A549 (cell line): Measurements from ENCODE around the gene SCRN2. TPM values are rescaled to one million over a fixed set of nuclear protein-coding genes. Genes with fewer than 3 reads are reported as not detected.

Source experiments
- ATAC-seq, 2 experiments: fragments of 200-7000 bp in 1 of 2; fragments of >200 bp in 1 of 2; cut with Nextera tagmentation in 1 of 2; cut with Tn5 transposase in 1 of 2; 3 replicates each; pipeline versions ENCODE4 v1.8.0 to v1.9.1; 2018 to 2020; ENCODE audit warnings: mild to moderate bottlenecking in 1 of 2, moderate library complexity in 1 of 2
- CTCF ChIA-PET: fragments of 300-600 bp; sonication (Branson Sonifier 250); formaldehyde crosslinking; extraction: SDS; loops from one replicate; lab custom pipeline; 2021; ENCODE audit warnings: antibody characterized with exemption, inconsistent platforms; lab: Yijun Ruan, JAX
- POLR2A ChIA-PET: fragments of 350-600 bp; formaldehyde crosslinking; extraction: SDS; loops from one replicate; lab custom pipeline; 2021; ENCODE audit warnings: antibody characterized with exemption, inconsistent platforms; lab: Yijun Ruan, JAX
- DNase-seq, 2 experiments: peaks; one replicate each; pipeline versions ENCODE4 v3.0.0 to v3.0.0-alpha.2; 2011 to 2016; ENCODE audit warnings: low read depth in 1 of 2, low spot score in 1 of 2
- FAIRE-seq: peaks from 2 replicates; lab custom pipeline; 2011; peaks lifted over from hg19 to GRCh38; lab: Jason Lieb, UNC
- H3K27ac ChIP-seq, 2 experiments: fragments of >200 bp; sonication (Bioruptor Twin); formaldehyde crosslinking; 3 replicates each; pipeline ENCODE4 v1.5.1; 2016 to 2017
- H3K4me1 ChIP-seq: fragments of >200 bp; sonication (Bioruptor Twin); formaldehyde crosslinking; 3 replicates; pipeline ENCODE4 v1.6.1; 2016
- H3K4me2 ChIP-seq: fragments of >200 bp; sonication (Bioruptor Twin); formaldehyde crosslinking; 3 replicates; pipeline ENCODE4 v1.6.1; 2016
- H3K4me3 ChIP-seq: fragments of >200 bp; sonication (Bioruptor Twin); formaldehyde crosslinking; 3 replicates; pipeline ENCODE4 v1.5.1; 2016
- H3K9me3 ChIP-seq: fragments of >200 bp; sonication (Bioruptor Twin); formaldehyde crosslinking; 3 replicates; pipeline ENCODE4 v1.6.1; 2016
- CBX2 ChIP-seq: fragments of 200-600 bp; sonication (generic); IDR thresholded peaks from 2 replicates; pipeline ENCODE4 v1.6.1; 2016; ENCODE audit warnings: low read depth, mild to moderate bottlenecking, borderline replicate concordance
- CEBPB ChIP-seq, 2 experiments: fragments of >200 bp in 1 of 2; sonication (Bioruptor Twin) in 1 of 2; formaldehyde crosslinking in 1 of 2; IDR thresholded peaks; 2 replicates each; pipeline ENCODE4 v1.6.1; 2012 to 2016
- E2F6 ChIP-seq: IDR thresholded peaks from 2 replicates; pipeline ENCODE4 v1.6.1; 2012; ENCODE audit warnings: low read depth, borderline replicate concordance
- EHF ChIP-seq: fragments of 250-450 bp; sonication (Bioruptor Pico); IDR thresholded peaks from 2 replicates; pipeline ENCODE4 v1.5.0; 2020; ENCODE audit warnings: mild to moderate bottlenecking
- FOSB ChIP-seq: fragments of 250-450 bp; sonication (Bioruptor Pico); IDR thresholded peaks from 2 replicates; pipeline ENCODE4 v1.5.0; 2020; ENCODE audit warnings: mild to moderate bottlenecking, moderate library complexity
- GATA3 ChIP-seq: IDR thresholded peaks from 2 replicates; pipeline ENCODE4 v1.6.1; 2012; ENCODE audit warnings: borderline replicate concordance
- PHF8 ChIP-seq: fragments of 200-600 bp; sonication (generic); IDR thresholded peaks from 2 replicates; pipeline ENCODE4 v1.6.1; 2016; ENCODE audit warnings: low read depth, mild to moderate bottlenecking, antibody characterized with exemption, moderate library complexity, borderline replicate concordance
- POLR2AphosphoS2 ChIP-seq: conservative IDR thresholded peaks from 2 replicates; pipeline ENCODE4 v1.6.1; 2012; ENCODE audit warnings: low read length, improper control_type of control experiment, inconsistent platforms
- RAD21 ChIP-seq, 2 experiments: fragments of >200 bp in 1 of 2; sonication (Bioruptor Twin) in 1 of 2; formaldehyde crosslinking in 1 of 2; IDR thresholded peaks in 1 of 2; conservative IDR thresholded peaks in 1 of 2; 2 replicates in 1 of 2; 3 replicates in 1 of 2; pipeline ENCODE4 v1.6.1; 2012 to 2018; ENCODE audit warnings: inconsistent platforms in 1 of 2
- TFCP2L1 ChIP-seq: fragments of 250-450 bp; sonication (Bioruptor Pico); IDR thresholded peaks from 2 replicates; pipeline ENCODE4 v1.5.0; 2021; ENCODE audit warnings: mild to moderate bottlenecking
- TP53 ChIP-seq: fragments of 250-450 bp; sonication (Bioruptor Pico); IDR thresholded peaks from 2 replicates; pipeline ENCODE4 v1.5.0; 2021; ENCODE audit warnings: mild to moderate bottlenecking, moderate library complexity
- WGBS: methylation state at CpG from one replicate; pipeline ENCODE4 v1.1.6; 2017; ENCODE audit errors: missing lambda C conversion rate; 5-methylcytosine and 5-hydroxymethylcytosine counted together
- polyA plus RNA-seq, 4 experiments: library from polyadenylated mRNA; depleted of rRNA in 3 of 4; stranded (reverse); fragments of >200 nt; fragmentation: RNase III in 1 of 4; extraction: RNeasy Plus Mini Kit Qiagen cat#74134 plus additional on column Dnase treatment in 1 of 4; gene quantifications; 2 replicates in 3 of 4; 3 replicates in 1 of 4; pipeline ENCODE4 v1.2.3, GENCODE V29; 2011 to 2017
- TF ChIP-seq, protein P1 (sequence below): fragments of >200 bp; sonication (Bioruptor Twin); formaldehyde crosslinking; IDR thresholded peaks from 3 replicates; pipeline ENCODE4 v1.5.1; 2016
- TF ChIP-seq, protein P2 (sequence below): fragments of 450-650 bp; IDR thresholded peaks from 2 replicates; pipeline ENCODE4 v1.6.1; 2014; ENCODE audit warnings: antibody characterized with exemption
- TF ChIP-seq, protein P3 (sequence below): fragments of >200 bp; sonication (Bioruptor Twin); formaldehyde crosslinking; IDR thresholded peaks from 3 replicates; pipeline ENCODE4 v1.6.1; 2016
- TF ChIP-seq, protein P4 (sequence below): IDR thresholded peaks from 2 replicates; pipeline ENCODE4 v1.6.1; 2012

Gene SCRN2
- polyA plus RNA-seq, 2 of the 4 experiments (the other 2 are of a cell fraction), result 25.8 to 43.7 TPM

DNA sequence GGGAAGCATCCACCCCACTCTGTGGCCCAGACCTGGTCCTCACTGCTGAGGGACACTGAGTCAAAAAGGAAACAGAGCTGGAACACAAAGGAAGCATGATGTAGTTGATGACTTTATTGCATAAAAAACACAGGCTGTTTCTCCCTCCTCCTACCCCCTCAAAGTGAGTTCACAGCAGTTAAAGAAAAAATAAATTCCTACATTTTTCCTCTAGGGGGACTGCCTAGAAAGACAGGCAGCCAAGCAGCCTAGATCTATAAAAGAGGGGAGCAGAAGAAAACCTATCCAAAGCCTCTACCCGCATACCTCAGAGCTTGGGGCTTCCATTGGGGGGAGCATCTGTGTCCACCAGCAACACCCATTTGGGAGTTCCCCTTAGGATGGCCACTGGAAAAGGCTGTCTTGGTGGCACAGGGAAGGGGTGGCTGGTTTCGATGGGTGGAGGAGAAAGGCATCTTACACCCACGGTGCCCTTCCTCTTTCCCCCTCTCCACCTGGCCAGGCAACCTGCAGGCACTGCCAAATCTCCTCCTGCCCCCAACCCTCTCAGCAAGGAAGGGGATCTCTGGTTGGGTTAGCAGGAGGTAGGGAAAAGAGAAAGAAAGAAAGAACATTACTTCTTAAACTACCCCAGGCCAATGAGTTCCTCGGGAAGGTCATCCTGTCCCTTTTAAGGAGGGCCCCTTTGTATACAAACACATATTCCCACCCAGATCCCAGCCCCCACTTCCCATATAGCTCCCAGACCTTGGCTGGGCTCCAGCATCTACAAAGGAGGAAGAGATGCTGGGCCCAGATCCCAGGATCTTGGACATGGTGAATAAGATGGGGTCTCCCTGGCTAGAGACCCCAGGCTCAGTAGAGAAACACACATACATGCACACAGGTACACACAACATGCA lies 4.0 kb upstream of the SCRN2 start:
- H3K4me2 ChIP-seq, result no peak overlapping the region
- H3K4me1 ChIP-seq, result peaks cover 27% of the 10 kb centered on the region
- POLR2A ChIA-PET, result interaction anchor here (1.1 kb wide), 1 partner anchor 51 kb away, joined by 3 read pairs; the partner anchor contains the start of gene SP2
- H3K4me3 ChIP-seq, result no peak overlapping the region
- no peaks in the 10 kb centered on the region for H3K9me3 ChIP-seq
- TF ChIP-seq RAD21 (conservative IDR thresholded peaks at IDR 0.05 in 1 of 2, IDR thresholded peaks at IDR 0.05 in 1 of 2) (peak in 1 of 2 experiments; percentile 24; a peak in 1 of 5 replicates), CEBPB (IDR thresholded peaks at IDR 0.05) (no peak)
- TF ChIP-seq, protein P1, sequence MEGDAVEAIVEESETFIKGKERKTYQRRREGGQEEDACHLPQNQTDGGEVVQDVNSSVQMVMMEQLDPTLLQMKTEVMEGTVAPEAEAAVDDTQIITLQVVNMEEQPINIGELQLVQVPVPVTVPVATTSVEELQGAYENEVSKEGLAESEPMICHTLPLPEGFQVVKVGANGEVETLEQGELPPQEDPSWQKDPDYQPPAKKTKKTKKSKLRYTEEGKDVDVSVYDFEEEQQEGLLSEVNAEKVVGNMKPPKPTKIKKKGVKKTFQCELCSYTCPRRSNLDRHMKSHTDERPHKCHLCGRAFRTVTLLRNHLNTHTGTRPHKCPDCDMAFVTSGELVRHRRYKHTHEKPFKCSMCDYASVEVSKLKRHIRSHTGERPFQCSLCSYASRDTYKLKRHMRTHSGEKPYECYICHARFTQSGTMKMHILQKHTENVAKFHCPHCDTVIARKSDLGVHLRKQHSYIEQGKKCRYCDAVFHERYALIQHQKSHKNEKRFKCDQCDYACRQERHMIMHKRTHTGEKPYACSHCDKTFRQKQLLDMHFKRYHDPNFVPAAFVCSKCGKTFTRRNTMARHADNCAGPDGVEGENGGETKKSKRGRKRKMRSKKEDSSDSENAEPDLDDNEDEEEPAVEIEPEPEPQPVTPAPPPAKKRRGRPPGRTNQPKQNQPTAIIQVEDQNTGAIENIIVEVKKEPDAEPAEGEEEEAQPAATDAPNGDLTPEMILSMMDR, result peak; percentile 39
- TF ChIP-seq, all 56 proteins: peak for 2
- FAIRE-seq (no peak), DNase-seq (peak in 1 of 2 experiments; percentile 80), ATAC-seq (no peak)
- 76% methylated on average over 4 of the region's 4 CpGs for WGBS
- CTCF ChIA-PET, result interaction anchor here (0.9 to 36.3 kb wide), 18 partner anchors 9 to 200 kb away, joined by 3 to 1860 read pairs (median 21); partner anchors contain the start of genes CDK5RAP3, LRRC46, MRPL10 and PNPO
- H3K27ac ChIP-seq, result no peak overlapping the region

DNA sequence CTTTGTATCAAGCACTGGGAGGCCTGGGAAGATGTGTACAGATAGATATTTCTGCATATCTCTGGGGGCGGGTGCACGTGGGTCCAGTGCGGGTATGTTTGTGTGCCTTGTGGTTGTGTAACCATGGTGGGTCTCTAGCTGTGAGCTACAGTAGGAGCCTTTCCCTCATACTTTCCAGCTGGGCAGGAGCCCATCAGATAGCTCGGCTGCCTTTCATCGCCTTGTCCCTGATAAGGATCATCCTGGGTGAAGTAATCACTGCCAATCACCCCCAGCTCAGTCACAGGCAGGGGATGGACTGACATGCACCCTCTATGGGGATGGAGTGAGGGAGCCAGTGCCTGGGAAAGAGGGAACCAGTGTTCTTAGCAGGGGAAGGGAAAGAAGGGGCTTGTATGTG lies 3.2 kb upstream of the SCRN2 start:
- Histone ChIP-seq H3K4me1 (peaks cover 25% of the 10 kb centered on the region), H3K4me2 (no peak overlapping the region), H3K27ac (no peak overlapping the region), H3K4me3 (no peak overlapping the region), H3K9me3 (no peaks in the 10 kb centered on the region)
- 74% methylated on average over 5 of the region's 5 CpGs for WGBS
- POLR2A ChIA-PET, result interaction anchor here (2.5 kb wide), 1 partner anchor 13 kb away, joined by 7 read pairs; the partner anchor contains the start of genes LRRC46 and MRPL10
- no peak for DNase-seq
- CTCF ChIA-PET, result interaction anchor here (0.9 to 36.3 kb wide), 18 partner anchors 8 to 174 kb away, joined by 3 to 1860 read pairs (median 21); partner anchors contain the start of genes CDK5RAP3, LRRC46, MRPL10 and PNPO
- no peak for ATAC-seq
- FAIRE-seq, result no peak
- TF ChIP-seq CBX2, result no peak
- no peak for TF ChIP-seq TFCP2L1 (CRISPR knock-in tag)
- 0 out of 2 replicates have a peak, but pooled peaks have one; percentile 16 for TF ChIP-seq GATA3

DNA sequence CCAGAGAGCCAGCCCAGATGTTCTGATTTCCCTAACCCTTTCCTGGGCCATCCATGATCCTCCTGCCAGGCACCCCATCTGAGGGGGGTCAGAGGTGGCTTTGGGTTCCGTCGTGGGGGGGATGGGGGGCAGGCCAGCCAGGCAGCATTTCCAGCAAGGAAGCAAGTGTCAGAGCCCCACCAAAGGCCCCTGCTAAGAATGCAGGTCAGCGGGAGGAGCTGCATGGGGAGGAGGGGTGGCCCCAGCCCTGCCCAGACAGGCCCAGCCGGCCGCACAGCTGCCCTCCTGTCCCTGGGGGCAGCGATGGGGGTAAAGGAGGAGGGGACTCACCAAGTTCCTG lies 2.3 kb upstream of the SCRN2 start:
- POLR2A ChIA-PET, result interaction anchor here (1.4 to 2.5 kb wide), 3 partner anchors 12 to 52 kb away, joined by 7 to 10 read pairs (median 8); partner anchors contain the start of genes LRRC46, MRPL10 and SP2

GRCh38 chr17:47841488-47842291 lies 617 bp upstream of the SCRN2 start:
- CTCF ChIA-PET, result interaction anchor here (0.7 to 36.3 kb wide), 32 partner anchors 12 to 223 kb away, joined by 3 to 1860 read pairs (median 5); partner anchors contain the start of genes CDK5RAP3, LRRC46, MRPL10 and OSBPL7
- DNase-seq (no peak), ATAC-seq (peak; percentile 9 to 10; a peak in 4 of 6 replicates), FAIRE-seq (no peak)
- WGBS, result 60% methylated on average over 16 of the region's 16 CpGs
- Histone ChIP-seq H3K27ac (peak overlapping the region; percentile 90 to 92), H3K4me1 (peaks cover 25% of the 10 kb centered on the region), H3K4me2 (peak overlapping the region; percentile 99), H3K4me3 (no peak overlapping the region), H3K9me3 (no peaks in the 10 kb centered on the region)
- POLR2A ChIA-PET, result interaction anchor here (0.7 to 2.6 kb wide), 8 partner anchors 9 to 129 kb away, joined by 3 to 35 read pairs (median 8); partner anchors contain the start of genes LRRC46, MRPL10, SP2 and SP6
- TF ChIP-seq PHF8, result no peak
- TF ChIP-seq, protein P2, sequence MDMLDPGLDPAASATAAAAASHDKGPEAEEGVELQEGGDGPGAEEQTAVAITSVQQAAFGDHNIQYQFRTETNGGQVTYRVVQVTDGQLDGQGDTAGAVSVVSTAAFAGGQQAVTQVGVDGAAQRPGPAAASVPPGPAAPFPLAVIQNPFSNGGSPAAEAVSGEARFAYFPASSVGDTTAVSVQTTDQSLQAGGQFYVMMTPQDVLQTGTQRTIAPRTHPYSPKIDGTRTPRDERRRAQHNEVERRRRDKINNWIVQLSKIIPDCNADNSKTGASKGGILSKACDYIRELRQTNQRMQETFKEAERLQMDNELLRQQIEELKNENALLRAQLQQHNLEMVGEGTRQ, result no peak
- TF ChIP-seq, protein P3, sequence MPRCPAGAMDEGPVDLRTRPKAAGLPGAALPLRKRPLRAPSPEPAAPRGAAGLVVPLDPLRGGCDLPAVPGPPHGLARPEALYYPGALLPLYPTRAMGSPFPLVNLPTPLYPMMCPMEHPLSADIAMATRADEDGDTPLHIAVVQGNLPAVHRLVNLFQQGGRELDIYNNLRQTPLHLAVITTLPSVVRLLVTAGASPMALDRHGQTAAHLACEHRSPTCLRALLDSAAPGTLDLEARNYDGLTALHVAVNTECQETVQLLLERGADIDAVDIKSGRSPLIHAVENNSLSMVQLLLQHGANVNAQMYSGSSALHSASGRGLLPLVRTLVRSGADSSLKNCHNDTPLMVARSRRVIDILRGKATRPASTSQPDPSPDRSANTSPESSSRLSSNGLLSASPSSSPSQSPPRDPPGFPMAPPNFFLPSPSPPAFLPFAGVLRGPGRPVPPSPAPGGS, result no peak
- no peak for TF ChIP-seq EHF (CRISPR knock-in tag)
- TF ChIP-seq, protein P4, sequence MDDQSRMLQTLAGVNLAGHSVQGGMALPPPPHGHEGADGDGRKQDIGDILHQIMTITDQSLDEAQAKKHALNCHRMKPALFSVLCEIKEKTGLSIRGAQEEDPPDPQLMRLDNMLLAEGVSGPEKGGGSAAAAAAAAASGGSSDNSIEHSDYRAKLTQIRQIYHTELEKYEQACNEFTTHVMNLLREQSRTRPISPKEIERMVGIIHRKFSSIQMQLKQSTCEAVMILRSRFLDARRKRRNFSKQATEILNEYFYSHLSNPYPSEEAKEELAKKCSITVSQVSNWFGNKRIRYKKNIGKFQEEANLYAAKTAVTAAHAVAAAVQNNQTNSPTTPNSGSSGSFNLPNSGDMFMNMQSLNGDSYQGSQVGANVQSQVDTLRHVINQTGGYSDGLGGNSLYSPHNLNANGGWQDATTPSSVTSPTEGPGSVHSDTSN, result no peak

More for the DNA sequence above, 2.3 kb upstream of the SCRN2 start:
- TF ChIP-seq E2F6 (no peak), RAD21 (conservative IDR thresholded peaks at IDR 0.05 in 1 of 2, IDR thresholded peaks at IDR 0.05 in 1 of 2) (0 out of 5 replicates have a peak, but pooled peaks of 1 of the 2 experiments have one; percentile 5), FOSB (CRISPR knock-in tag) (no peak), TP53 (CRISPR knock-in tag) (no peak), POLR2AphosphoS2 (no peak)
- Histone ChIP-seq H3K4me2 (peak overlapping the region; percentile 47; the same call in 2 of the 3 replicates), H3K27ac (peak overlapping the region in 1 of 2 experiments; percentile 46; a peak in 2 of 6 replicates), H3K4me3 (no peak overlapping the region), H3K9me3 (no peaks in the 10 kb centered on the region), H3K4me1 (peaks cover 25% of the 10 kb centered on the region)
- no peak for FAIRE-seq
- no peak for ATAC-seq
- CTCF ChIA-PET, result interaction anchor here (0.6 to 36.3 kb wide), 31 partner anchors 7 to 256 kb away, joined by 3 to 1860 read pairs (median 10); partner anchors contain the start of genes CDK5RAP3, LRRC46, MRPL10 and OSBPL7
- 66% methylated on average over 5 of the region's 6 CpGs for WGBS
- DNase-seq, result no peak
